ENCODE data around the gene STOM. TPM values are rescaled to one million over a fixed set of nuclear protein-coding genes. Genes with fewer than 3 reads are reported as not detected.

Gene STOM
- total RNA-seq, 4 donors from 2014 or later = 78.2 to 195 (median 111) TPM

- no peak for TF ChIP-seq POLR2A (IDR thresholded peaks at IDR 0.05)
- peaks cover 0 to 56% (median 18%) of the 10 kb centered on the region in 4 donors for H3K36me3 ChIP-seq
- H3K4me3 ChIP-seq = no peak overlapping the region
- intact Hi-C loops (cut with DNase I; ENCODE audit: low total_unique reads) = loop anchor here (5.0 kb wide), 1 partner anchor 84 kb away; no protein-coding TSS in a partner anchor
- peak overlapping the region; percentile 34 to 87 (median 84) for H3K27ac ChIP-seq
- H3K4me1 ChIP-seq = peaks cover 11 to 40% (median 14%) of the 10 kb centered on the region in 4 donors
- DNase-seq = no peak
- in situ Hi-C loops (cut with MboI; ENCODE audit: low pct_ligation_motif_present in 1 of 4, low pct_unique_long_range_greater_than_20kb in 1 of 4, low sequenced_read_pairs in 3 of 4) = loop anchor here in 3 of 4 donors (5.0 to 25.0 kb wide), 2 partner anchors 79 to 106 kb away; partner anchors contain the start of gene RAB14 (in 2 of the 3)
- H3K9me3 ChIP-seq = no peaks in the 10 kb centered on the region
- 35 to 43% methylated on average over 1 to 4 of the region's 6 CpGs for WGBS, 2 donors (ENCODE audit: low coverage in 1 of 2)
- no peaks in the 10 kb centered on the region for H3K27me3 ChIP-seq
These were observed 52.1 kb downstream of the STOM start for GRCh38 chr9:121317737-121318630.

GRCh38 chr9:121316852-121317373, 53.1 kb downstream of the STOM start:
- no peaks in the 10 kb centered on the region for H3K9me3 ChIP-seq
- H3K27ac ChIP-seq = peak overlapping the region; percentile 9 to 87 (median 84)
- no peaks in the 10 kb centered on the region for H3K27me3 ChIP-seq
- 76 to 93% methylated on average over 6 to 11 of the region's 11 CpGs for WGBS, 2 donors (ENCODE audit: low coverage in 1 of 2)
- in situ Hi-C loops (cut with MboI; ENCODE audit: low pct_ligation_motif_present in 1 of 4, low pct_unique_long_range_greater_than_20kb in 1 of 4, low sequenced_read_pairs in 3 of 4) = loop anchor here in 3 of 4 donors (5.0 to 25.0 kb wide), 2 partner anchors 80 to 105 kb away; partner anchors contain the start of gene RAB14 (in 2 of the 3)
- peaks cover 0 to 64% (median 21%) of the 10 kb centered on the region in 4 donors for H3K36me3 ChIP-seq
- no peak overlapping the region for H3K4me3 ChIP-seq
- no peak for DNase-seq
- TF ChIP-seq POLR2A (IDR thresholded peaks at IDR 0.05) = no peak
- TF ChIP-seq, protein P1, sequence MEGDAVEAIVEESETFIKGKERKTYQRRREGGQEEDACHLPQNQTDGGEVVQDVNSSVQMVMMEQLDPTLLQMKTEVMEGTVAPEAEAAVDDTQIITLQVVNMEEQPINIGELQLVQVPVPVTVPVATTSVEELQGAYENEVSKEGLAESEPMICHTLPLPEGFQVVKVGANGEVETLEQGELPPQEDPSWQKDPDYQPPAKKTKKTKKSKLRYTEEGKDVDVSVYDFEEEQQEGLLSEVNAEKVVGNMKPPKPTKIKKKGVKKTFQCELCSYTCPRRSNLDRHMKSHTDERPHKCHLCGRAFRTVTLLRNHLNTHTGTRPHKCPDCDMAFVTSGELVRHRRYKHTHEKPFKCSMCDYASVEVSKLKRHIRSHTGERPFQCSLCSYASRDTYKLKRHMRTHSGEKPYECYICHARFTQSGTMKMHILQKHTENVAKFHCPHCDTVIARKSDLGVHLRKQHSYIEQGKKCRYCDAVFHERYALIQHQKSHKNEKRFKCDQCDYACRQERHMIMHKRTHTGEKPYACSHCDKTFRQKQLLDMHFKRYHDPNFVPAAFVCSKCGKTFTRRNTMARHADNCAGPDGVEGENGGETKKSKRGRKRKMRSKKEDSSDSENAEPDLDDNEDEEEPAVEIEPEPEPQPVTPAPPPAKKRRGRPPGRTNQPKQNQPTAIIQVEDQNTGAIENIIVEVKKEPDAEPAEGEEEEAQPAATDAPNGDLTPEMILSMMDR (IDR thresholded peaks at IDR 0.05) = no peak
- TF ChIP-seq POLR2AphosphoS5 (IDR thresholded peaks at IDR 0.05) = no peak
- intact Hi-C loops (cut with DNase I; ENCODE audit: low total_unique reads) = loop anchor here (5.0 kb wide), 1 partner anchor 85 kb away; no protein-coding TSS in a partner anchor
- peaks cover 8 to 31% (median 14%) of the 10 kb centered on the region in 4 donors for H3K4me1 ChIP-seq

DNA sequence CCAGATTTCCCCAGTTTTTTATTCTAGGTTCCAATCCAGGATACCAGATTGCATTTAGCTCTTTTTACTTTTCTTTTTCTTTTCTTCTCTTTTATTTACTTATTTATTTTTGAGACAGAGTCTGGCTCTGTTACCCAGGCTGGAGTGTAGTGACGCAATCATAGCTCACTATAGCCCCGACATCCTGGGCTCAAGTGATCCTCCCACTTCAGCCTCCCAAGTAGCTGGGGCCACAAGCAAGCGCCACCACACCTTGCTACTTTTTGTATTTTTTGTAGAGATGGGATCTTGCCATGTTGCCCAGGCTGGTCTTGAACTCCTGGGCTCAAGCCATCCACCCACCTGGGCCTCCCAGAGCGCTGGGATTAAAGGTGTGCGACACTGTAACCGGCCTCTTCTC, 53.7 kb downstream of the STOM start:
- intact Hi-C loops (cut with DNase I; ENCODE audit: low total_unique reads) = loop anchor here (5.0 kb wide), 1 partner anchor 86 kb away; no protein-coding TSS in a partner anchor
- Histone ChIP-seq H3K27ac (peak overlapping the region; percentile 9 to 87 (median 84)), H3K4me1 (peaks cover 7 to 26% (median 13%) of the 10 kb centered on the region in 4 donors), H3K27me3 (no peaks in the 10 kb centered on the region), H3K4me3 (no peak overlapping the region), H3K36me3 (peaks cover 0 to 68% (median 23%) of the 10 kb centered on the region in 4 donors), H3K9me3 (no peaks in the 10 kb centered on the region)
- TF ChIP-seq POLR2AphosphoS5 (IDR thresholded peaks at IDR 0.05) = no peak
- TF ChIP-seq POLR2A (IDR thresholded peaks at IDR 0.05) = no peak
- no peak for TF ChIP-seq EP300 (IDR thresholded peaks at IDR 0.05; ENCODE audit: low read depth)
- TF ChIP-seq, protein P1 (IDR thresholded peaks at IDR 0.05) = no peak
- DNase-seq = no peak
- in situ Hi-C loops (cut with MboI; ENCODE audit: low pct_ligation_motif_present in 1 of 4, low pct_unique_long_range_greater_than_20kb in 1 of 4, low sequenced_read_pairs in 3 of 4) = loop anchor here in 3 of 4 donors (5.0 to 25.0 kb wide), 2 partner anchors 81 to 104 kb away; partner anchors contain the start of gene RAB14 (in 2 of the 3)
- whole genome bisulfite sequencing, 2 donors (ENCODE audit: low coverage in 1 of 2) = 91 to 100% methylated on average over 1 to 6 of the region's 6 CpGs

DNA sequence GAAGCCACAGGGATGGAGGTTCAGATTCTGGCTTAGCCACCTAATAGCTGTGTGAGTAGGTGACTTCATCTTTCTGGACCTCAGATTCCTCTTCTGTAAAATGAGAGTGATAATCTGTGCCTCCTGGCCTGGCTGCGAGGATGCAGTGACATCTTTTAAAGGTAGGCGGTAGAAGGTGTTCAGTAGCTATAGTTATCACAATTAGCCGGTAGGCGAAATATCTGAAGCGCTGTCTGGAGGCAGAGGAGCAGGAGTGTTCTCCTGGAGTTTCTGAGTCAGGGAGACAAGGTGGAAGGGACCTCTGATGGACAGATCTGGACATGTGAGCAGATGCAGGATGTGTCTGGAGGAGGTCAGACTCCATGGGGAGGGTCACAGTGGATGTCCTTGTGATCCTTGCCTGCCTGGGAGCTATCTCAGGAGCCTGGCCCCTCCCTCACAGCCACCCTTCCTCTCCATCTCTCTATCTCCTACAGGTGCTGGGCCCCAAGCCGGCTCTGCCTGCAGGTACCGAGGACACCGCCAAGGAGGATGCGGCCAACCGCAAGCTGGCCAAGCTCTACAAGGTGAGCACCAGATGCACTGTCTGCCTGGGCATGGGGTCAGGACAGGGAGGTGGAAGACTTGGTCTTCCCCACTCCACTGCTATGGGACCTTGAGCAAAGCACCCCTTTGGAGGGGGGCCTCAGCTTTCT, 56.4 kb downstream of the STOM start:
- Histone ChIP-seq H3K36me3 (peaks cover 0 to 75% (median 26%) of the 10 kb centered on the region in 4 donors), H3K27ac (no peak overlapping the region), H3K4me3 (no peak overlapping the region), H3K4me1 (peaks cover 4 to 14% (median 6%) of the 10 kb centered on the region in 4 donors), H3K27me3 (no peaks in the 10 kb centered on the region), H3K9me3 (no peaks in the 10 kb centered on the region)
- no peak for TF ChIP-seq POLR2AphosphoS5 (IDR thresholded peaks at IDR 0.05)
- TF ChIP-seq, protein P1 (IDR thresholded peaks at IDR 0.05) = no peak
- no peak for TF ChIP-seq POLR2A (IDR thresholded peaks at IDR 0.05)
- no peak for TF ChIP-seq EP300 (IDR thresholded peaks at IDR 0.05; ENCODE audit: low read depth)
- 97% methylated on average over 4 to 10 of the region's 10 CpGs for WGBS, 2 donors (ENCODE audit: low coverage in 1 of 2)
- in situ Hi-C loops (cut with MboI; ENCODE audit: low pct_ligation_motif_present in 1 of 4, low pct_unique_long_range_greater_than_20kb in 1 of 4, low sequenced_read_pairs in 3 of 4) = loop anchor here in 2 of 4 donors (25.0 kb wide), 1 partner anchor 101 kb away; the partner anchor contains the start of gene RAB14 (in 2 of the 2)
- intact Hi-C loops (cut with DNase I; ENCODE audit: low total_unique reads) = loop anchor here (5.0 kb wide), 1 partner anchor 91 kb away; no protein-coding TSS in a partner anchor
- no peak for DNase-seq
